HepG2 (cell line): ENCODE measurements around the gene SMURF1. TPM values are rescaled to one million over a fixed set of nuclear protein-coding genes. Genes with fewer than 3 reads are reported as not detected.
A peak's percentile ranks its signal among the peaks of the same experiment; 100 is the strongest.

Experiments
- DRAP1 ChIP-seq: IDR thresholded peaks from 2 replicates; pipeline ENCODE4 v1.6.1; 2016; ENCODE audit warnings: missing genetic modification reagents, missing compliant biosample characterization
- HNRNPLL ChIP-seq: fragments of 200-400 bp; formaldehyde crosslinking; IDR thresholded peaks from 2 replicates; pipeline ENCODE4 v1.6.1; 2017; ENCODE audit warnings: mild to moderate bottlenecking, low read depth, low read length; ENCODE audit not compliant: poor library complexity, severe bottlenecking
- NCOA5 ChIP-seq: sonication (generic); formaldehyde crosslinking; IDR thresholded peaks from 2 replicates; pipeline ENCODE4 v1.4.0; 2020; ENCODE audit warnings: missing genetic modification reagents
- NCOR1 ChIP-seq: fragments of 200-600 bp; sonication (generic); IDR thresholded peaks from 2 replicates; pipeline ENCODE4 v1.7.0; 2017; ENCODE audit warnings: antibody characterized with exemption, low read length, borderline replicate concordance
- PAXIP1 ChIP-seq: sonication (generic); formaldehyde crosslinking; conservative IDR thresholded peaks from 2 replicates; pipeline ENCODE4 v1.4.0; 2020; ENCODE audit warnings: mild to moderate bottlenecking, missing genetic modification reagents, moderate library complexity
- POLR2G ChIP-seq: fragments of 200-400 bp; formaldehyde crosslinking; IDR thresholded peaks from 2 replicates; pipeline ENCODE4 v1.6.1; 2018; ENCODE audit warnings: mild to moderate bottlenecking, low read depth, low read length, moderate library complexity
- STAT5B ChIP-seq: sonication (generic); formaldehyde crosslinking; IDR thresholded peaks from 2 replicates; pipeline ENCODE4 v1.4.0; 2020; ENCODE audit warnings: missing genetic modification reagents
- TBX3 ChIP-seq: fragments of 450-650 bp; IDR thresholded peaks from 2 replicates; pipeline ENCODE4 v1.6.1; 2017; ENCODE audit warnings: antibody characterized with exemption, mild to moderate bottlenecking, inconsistent platforms, borderline replicate concordance
- ZNF160 ChIP-seq: sonication (generic); formaldehyde crosslinking; IDR thresholded peaks from 2 replicates; pipeline ENCODE4 v1.8.0; 2022; ENCODE audit warnings: mild to moderate bottlenecking, inconsistent platforms, missing genetic modification reagents
- ZNF432 ChIP-seq: sonication (generic); formaldehyde crosslinking; IDR thresholded peaks from 2 replicates; pipeline ENCODE4 v1.5.0; 2020; ENCODE audit warnings: missing genetic modification reagents, mild to moderate bottlenecking, borderline replicate concordance
- ZNF512 ChIP-seq: sonication (generic); formaldehyde crosslinking; IDR thresholded peaks from 2 replicates; pipeline ENCODE4 v1.4.0; 2020; ENCODE audit warnings: mild to moderate bottlenecking, missing genetic modification reagents
- ZNF530 ChIP-seq: sonication (generic); formaldehyde crosslinking; IDR thresholded peaks from 2 replicates; pipeline ENCODE4 v1.5.0; 2020; ENCODE audit warnings: low read depth, mild to moderate bottlenecking, missing genetic modification reagents
- ZNF552 ChIP-seq: sonication (generic); formaldehyde crosslinking; IDR thresholded peaks from 2 replicates; pipeline ENCODE4 v1.9.0; 2022; ENCODE audit warnings: missing genetic modification reagents, mild to moderate bottlenecking, borderline replicate concordance
- ZNF564 ChIP-seq: sonication (generic); formaldehyde crosslinking; IDR thresholded peaks from 2 replicates; pipeline ENCODE4 v1.8.1; 2023; ENCODE audit warnings: mild to moderate bottlenecking, missing genetic modification reagents
- ZSCAN21 ChIP-seq: sonication (generic); formaldehyde crosslinking; IDR thresholded peaks from 2 replicates; pipeline ENCODE4 v1.8.0; 2022; ENCODE audit warnings: mild to moderate bottlenecking, missing genetic modification reagents, moderate library complexity, borderline replicate concordance
- polyA plus RNA-seq, 8 experiments: library from polyadenylated mRNA; depleted of rRNA in 3 of 8; stranded (reverse) in 7 of 8; unstranded in 1 of 8; fragments of >200 nt; fragmentation: Illumina TruSeq in 4 of 8; extraction: Trizol in 4 of 8; gene quantifications; 2 replicates each; pipeline versions ENCODE4 v1.2.1 to v1.2.3, GENCODE V29; 2011 to 2016; ENCODE audit warnings: low read depth in 4 of 8, missing spikeins in 1 of 8, mixed read lengths in 1 of 8; ENCODE audit not compliant: insufficient read depth in 1 of 8
- total RNA-seq, 5 experiments: library from RNA; depleted of rRNA; stranded (reverse); fragments of >200 nt; fragmentation: Illumina TruSeq; extraction: Trizol; gene quantifications; 2 replicates each; pipeline ENCODE4 v1.2.3, GENCODE V29; 2016; ENCODE audit warnings: low read depth in 1 of 5
- TF ChIP-seq, protein P1 (sequence below), 2 experiments: sonication (generic) in 1 of 2; formaldehyde crosslinking in 1 of 2; IDR thresholded peaks; 2 replicates each; pipeline versions ENCODE4 v1.4.0 to v1.6.1; 2018 to 2020; ENCODE audit warnings: missing genetic modification reagents in 2 of 2, borderline replicate concordance in 1 of 2, low read depth in 1 of 2, mild to moderate bottlenecking in 1 of 2, missing biosample characterization in 1 of 2
- TF ChIP-seq, protein P2 (sequence below): sonication (generic); formaldehyde crosslinking; IDR thresholded peaks from 2 replicates; pipeline ENCODE4 v1.4.0; 2020; ENCODE audit warnings: mild to moderate bottlenecking, missing genetic modification reagents

Gene SMURF1
- total and polyA plus RNA-seq, 2 of the 13 experiments (the other 11 are each of a cell fraction or from before 2014, with no cell fraction given): 8.3 to 11.1 TPM

DNA sequence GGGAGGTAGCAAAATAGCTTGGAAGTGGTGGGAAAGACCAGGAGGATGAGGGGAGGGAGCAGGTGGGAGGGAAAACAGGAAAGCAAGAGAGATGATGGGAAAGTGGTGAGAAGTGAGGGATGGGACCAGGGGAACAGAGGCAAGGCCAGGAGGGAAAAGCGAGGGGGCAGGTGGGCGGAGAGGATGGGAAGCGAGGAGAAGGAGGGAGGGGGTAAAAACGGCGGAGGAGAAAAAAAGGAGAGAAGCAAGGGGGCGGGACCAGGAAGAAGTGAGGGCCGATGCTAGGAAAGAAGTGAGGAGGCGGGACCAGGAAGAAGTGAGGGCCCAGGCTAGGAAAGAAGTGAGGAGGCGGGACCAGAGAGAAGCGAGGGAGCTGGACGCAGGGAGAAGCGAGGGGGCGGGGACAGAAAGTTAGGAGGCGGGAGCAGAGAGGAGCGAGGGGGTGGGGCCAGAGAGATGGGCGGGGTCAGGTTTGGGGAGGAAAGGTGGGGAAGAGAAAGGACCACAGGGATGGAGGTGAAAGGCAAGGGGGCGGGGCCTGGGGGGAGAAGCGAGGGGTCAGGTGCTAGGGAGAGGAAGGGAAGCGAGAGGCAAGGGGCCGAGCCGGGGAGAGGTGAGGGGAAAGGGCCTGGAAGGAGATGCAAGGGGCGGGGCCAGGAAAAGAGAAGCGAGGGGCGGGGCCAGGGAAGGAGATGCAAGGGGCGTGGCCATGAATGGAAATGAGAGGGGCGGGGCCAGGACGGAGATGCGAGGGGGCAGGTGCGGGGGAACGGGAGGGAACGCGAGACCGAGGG, 984 bp downstream of the SMURF1 start (continued):
- TF ChIP-seq, protein P1, sequence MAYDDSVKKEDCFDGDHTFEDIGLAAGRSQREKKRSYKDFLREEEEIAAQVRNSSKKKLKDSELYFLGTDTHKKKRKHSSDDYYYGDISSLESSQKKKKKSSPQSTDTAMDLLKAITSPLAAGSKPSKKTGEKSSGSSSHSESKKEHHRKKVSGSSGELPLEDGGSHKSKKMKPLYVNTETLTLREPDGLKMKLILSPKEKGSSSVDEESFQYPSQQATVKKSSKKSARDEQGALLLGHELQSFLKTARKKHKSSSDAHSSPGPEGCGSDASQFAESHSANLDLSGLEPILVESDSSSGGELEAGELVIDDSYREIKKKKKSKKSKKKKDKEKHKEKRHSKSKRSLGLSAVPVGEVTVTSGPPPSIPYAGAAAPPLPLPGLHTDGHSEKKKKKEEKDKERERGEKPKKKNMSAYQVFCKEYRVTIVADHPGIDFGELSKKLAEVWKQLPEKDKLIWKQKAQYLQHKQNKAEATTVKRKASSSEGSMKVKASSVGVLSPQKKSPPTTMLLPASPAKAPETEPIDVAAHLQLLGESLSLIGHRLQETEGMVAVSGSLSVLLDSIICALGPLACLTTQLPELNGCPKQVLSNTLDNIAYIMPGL (CRISPR knock-in tag; IDR thresholded peaks at IDR 0.05; ENCODE audit: borderline replicate concordance in 1 of 2, low read depth in 1 of 2): 0 out of 4 replicates have a peak, but pooled peaks of 1 of the 2 experiments have one; percentile 24
- 0 out of 2 replicates have a peak, but pooled peaks have one; percentile 34 for TF ChIP-seq ZNF160 (CRISPR knock-in tag)
- TF ChIP-seq ZNF512: peak; percentile 88; the same call in 1 of the 2 replicates
- no peak for TF ChIP-seq NCOA5
- no peak for TF ChIP-seq TBX3
- TF ChIP-seq ZNF564 (CRISPR knock-in tag): no peak
- peak; percentile 27; the same call in 1 of the 2 replicates for TF ChIP-seq DRAP1 (CRISPR knock-in tag)
- no peak for TF ChIP-seq STAT5B (CRISPR knock-in tag)
- TF ChIP-seq ZNF552 (CRISPR knock-in tag): no peak
- 0 out of 2 replicates have a peak, but pooled peaks have one; percentile 23 for TF ChIP-seq PAXIP1 (CRISPR knock-in tag)
- no peak for TF ChIP-seq NCOR1
- TF ChIP-seq ZNF432 (CRISPR knock-in tag): no peak
- no peak for TF ChIP-seq ZNF530 (CRISPR knock-in tag)
- no peak for TF ChIP-seq ZSCAN21
- TF ChIP-seq, protein P2, sequence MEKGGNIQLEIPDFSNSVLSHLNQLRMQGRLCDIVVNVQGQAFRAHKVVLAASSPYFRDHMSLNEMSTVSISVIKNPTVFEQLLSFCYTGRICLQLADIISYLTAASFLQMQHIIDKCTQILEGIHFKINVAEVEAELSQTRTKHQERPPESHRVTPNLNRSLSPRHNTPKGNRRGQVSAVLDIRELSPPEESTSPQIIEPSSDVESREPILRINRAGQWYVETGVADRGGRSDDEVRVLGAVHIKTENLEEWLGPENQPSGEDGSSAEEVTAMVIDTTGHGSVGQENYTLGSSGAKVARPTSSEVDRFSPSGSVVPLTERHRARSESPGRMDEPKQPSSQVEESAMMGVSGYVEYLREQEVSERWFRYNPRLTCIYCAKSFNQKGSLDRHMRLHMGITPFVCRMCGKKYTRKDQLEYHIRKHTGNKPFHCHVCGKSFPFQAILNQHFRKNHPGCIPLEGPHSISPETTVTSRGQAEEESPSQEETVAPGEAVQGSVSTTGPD (CRISPR knock-in tag): no peak
- no peak for TF ChIP-seq POLR2G
- TF ChIP-seq HNRNPLL: no peak
